LNCAP (cell line): ENCODE data around the gene PLIN1.

Source experiments
- CTCF ChIP-seq: fragments of 450-650 bp; IDR thresholded peaks from 2 replicates; pipeline ENCODE4 v1.5.1; 2017; ENCODE audit warnings: mild to moderate bottlenecking

PLIN1 gene

GRCh38 chr15:89679212-89679611 lies at the start of gene PLIN1:
Gene PLIN1 (minus strand): TSS chr15:89679367. CDS start chr15:89677489, 1,878 bp downstream.
- TF ChIP-seq CTCF = no peak

- TF ChIP-seq CTCF = no peak
Observed at GRCh38 chr15:89728254-89728653, 49.1 kb upstream of the PLIN1 start.

GRCh38 chr15:89725064-89725463 lies 45.9 kb upstream of the PLIN1 start:
- no peak for TF ChIP-seq CTCF

GRCh38 chr15:89724621-89725020 lies 45.5 kb upstream of the PLIN1 start:
- TF ChIP-seq CTCF = no peak

- no peak for TF ChIP-seq CTCF
Observed at GRCh38 chr15:89723031-89723430, 43.9 kb upstream of the PLIN1 start.

- no peak for TF ChIP-seq CTCF
Observed at GRCh38 chr15:89714775-89715174, 35.6 kb upstream of the PLIN1 start.

- TF ChIP-seq CTCF = no peak
Observed at GRCh38 chr15:89707577-89707976, 28.4 kb upstream of the PLIN1 start.

GRCh38 chr15:89704411-89704810 lies 25.2 kb upstream of the PLIN1 start:
- TF ChIP-seq CTCF = no peak
